ENCODE measurements around the gene FBXL4. TPM values are rescaled to one million over a fixed set of nuclear protein-coding genes. Genes with fewer than 3 reads are reported as not detected.

The FBXL4 gene
- total RNA-seq, 6 donors from 2014 or later: 6.3 to 25.9 (median 14.4) TPM

DNA sequence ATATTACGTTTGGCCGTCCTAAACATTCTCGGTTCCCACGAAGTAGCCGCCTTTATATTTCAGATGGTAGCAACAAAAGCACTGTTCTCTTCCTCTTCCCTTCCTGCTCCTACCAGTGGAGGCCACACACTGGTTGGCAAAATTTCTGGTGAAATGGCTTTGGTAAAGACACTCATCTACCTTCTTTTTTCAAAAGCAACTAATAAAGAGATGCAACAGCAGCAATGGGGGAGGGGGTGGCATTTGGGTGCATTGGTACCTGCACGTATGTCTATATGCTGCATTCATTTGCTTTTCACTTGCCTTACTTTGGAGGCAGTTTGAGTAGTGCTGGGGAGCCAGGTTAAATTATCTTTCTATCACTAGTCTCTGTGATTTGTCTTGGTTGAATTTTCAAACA lies 107.4 kb downstream of the FBXL4 start:
- TF ChIP-seq POLR2AphosphoS5 (IDR thresholded peaks at IDR 0.05): no peak
- TF ChIP-seq POLR2A (IDR thresholded peaks at IDR 0.05): no peak
- TF ChIP-seq, protein P1, sequence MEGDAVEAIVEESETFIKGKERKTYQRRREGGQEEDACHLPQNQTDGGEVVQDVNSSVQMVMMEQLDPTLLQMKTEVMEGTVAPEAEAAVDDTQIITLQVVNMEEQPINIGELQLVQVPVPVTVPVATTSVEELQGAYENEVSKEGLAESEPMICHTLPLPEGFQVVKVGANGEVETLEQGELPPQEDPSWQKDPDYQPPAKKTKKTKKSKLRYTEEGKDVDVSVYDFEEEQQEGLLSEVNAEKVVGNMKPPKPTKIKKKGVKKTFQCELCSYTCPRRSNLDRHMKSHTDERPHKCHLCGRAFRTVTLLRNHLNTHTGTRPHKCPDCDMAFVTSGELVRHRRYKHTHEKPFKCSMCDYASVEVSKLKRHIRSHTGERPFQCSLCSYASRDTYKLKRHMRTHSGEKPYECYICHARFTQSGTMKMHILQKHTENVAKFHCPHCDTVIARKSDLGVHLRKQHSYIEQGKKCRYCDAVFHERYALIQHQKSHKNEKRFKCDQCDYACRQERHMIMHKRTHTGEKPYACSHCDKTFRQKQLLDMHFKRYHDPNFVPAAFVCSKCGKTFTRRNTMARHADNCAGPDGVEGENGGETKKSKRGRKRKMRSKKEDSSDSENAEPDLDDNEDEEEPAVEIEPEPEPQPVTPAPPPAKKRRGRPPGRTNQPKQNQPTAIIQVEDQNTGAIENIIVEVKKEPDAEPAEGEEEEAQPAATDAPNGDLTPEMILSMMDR (IDR thresholded peaks at IDR 0.05): no peak
- no peak for TF ChIP-seq EP300 (IDR thresholded peaks at IDR 0.05)
- Histone ChIP-seq H3K4me3 (no peak overlapping the region), H3K27me3 (peaks cover 9 to 91% (median 45%) of the 10 kb centered on the region in 4 donors), H3K36me3 (no peaks in the 10 kb centered on the region), H3K27ac (no peak overlapping the region), H3K9me3 (no peaks in the 10 kb centered on the region), H3K4me1 (peaks cover 23 to 48% (median 28%) of the 10 kb centered on the region in 4 donors)
- DNase-seq (no peak), ATAC-seq (ENCODE audit: low FRiP score in 2 of 2) (no peak)
- 42 to 44% methylated on average over 6 of the region's 6 CpGs for WGBS, 2 donors

DNA sequence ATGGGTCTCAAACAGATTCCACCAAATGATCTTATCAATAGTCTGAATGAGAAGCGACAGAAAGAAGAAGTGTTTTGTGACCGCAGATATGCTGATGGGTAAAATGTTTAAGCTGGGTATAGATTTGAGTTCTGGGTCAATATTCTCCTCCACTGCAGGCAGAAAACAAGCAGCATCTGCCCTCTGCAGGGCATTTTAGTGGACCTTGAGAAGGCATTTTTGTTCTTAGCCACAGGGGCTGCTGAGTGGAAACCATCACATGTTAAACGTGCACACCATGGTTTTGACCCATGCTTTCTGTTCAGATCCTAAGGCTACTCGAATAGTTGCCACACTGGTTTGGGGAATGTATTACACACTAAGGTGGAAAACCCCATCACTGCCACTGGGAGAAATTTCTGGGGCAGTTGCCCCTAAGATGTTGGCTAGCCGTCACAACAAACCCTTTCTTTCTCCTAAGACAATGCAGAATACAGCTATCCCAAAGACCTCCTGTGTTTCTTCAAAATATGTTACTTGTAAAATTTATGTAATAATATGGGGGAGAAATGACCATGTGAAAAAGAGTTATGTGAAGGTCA lies 107.9 kb downstream of the FBXL4 start:
- peaks cover 22 to 48% (median 28%) of the 10 kb centered on the region in 4 donors for H3K4me1 ChIP-seq
- H3K36me3 ChIP-seq: no peaks in the 10 kb centered on the region
- WGBS, 2 donors: 18 to 31% methylated on average over 5 of the region's 5 CpGs
- TF ChIP-seq POLR2A (IDR thresholded peaks at IDR 0.05) (no peak), EP300 (IDR thresholded peaks at IDR 0.05) (no peak), POLR2AphosphoS5 (IDR thresholded peaks at IDR 0.05) (no peak)
- TF ChIP-seq, protein P1 (IDR thresholded peaks at IDR 0.05): no peak
- no peaks in the 10 kb centered on the region for H3K9me3 ChIP-seq
- peaks cover 9 to 89% (median 43%) of the 10 kb centered on the region in 4 donors for H3K27me3 ChIP-seq
- no peak overlapping the region for H3K27ac ChIP-seq
- ATAC-seq (ENCODE audit: low FRiP score in 2 of 2) (no peak), DNase-seq (no peak)
- H3K4me3 ChIP-seq: no peak overlapping the region

DNA sequence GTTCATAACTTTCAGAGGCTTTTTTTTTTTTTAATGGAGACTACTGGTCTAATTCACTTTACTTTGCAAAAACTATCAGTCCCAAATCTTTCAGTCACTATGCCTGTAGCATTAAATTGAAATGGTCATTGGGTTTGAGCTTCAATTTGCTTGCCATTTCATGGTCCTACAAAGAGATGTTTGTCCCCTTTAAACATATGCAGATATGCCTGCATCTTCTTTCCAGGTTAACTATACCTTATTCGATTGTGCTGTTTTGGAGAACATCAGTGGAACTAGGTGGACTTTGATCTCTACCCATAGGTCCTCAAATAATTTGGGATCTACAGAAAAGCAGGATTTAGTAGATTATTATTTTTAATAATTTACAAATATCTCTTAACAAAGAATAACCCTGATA lies 108.8 kb downstream of the FBXL4 start:
- Histone ChIP-seq H3K27ac (no peak overlapping the region), H3K36me3 (no peaks in the 10 kb centered on the region), H3K27me3 (peaks cover 9 to 85% (median 44%) of the 10 kb centered on the region in 4 donors), H3K4me1 (peaks cover 27 to 48% (median 29%) of the 10 kb centered on the region in 4 donors), H3K4me3 (no peak overlapping the region), H3K9me3 (no peaks in the 10 kb centered on the region)
- DNase-seq: no peak
- ATAC-seq (ENCODE audit: low FRiP score in 2 of 2): no peak
- WGBS, 2 donors: 13 to 23% methylated on average over 1 of the region's 1 CpG
- TF ChIP-seq POLR2A (IDR thresholded peaks at IDR 0.05): no peak
- TF ChIP-seq POLR2AphosphoS5 (IDR thresholded peaks at IDR 0.05): no peak
- TF ChIP-seq, protein P1 (IDR thresholded peaks at IDR 0.05): no peak

DNA sequence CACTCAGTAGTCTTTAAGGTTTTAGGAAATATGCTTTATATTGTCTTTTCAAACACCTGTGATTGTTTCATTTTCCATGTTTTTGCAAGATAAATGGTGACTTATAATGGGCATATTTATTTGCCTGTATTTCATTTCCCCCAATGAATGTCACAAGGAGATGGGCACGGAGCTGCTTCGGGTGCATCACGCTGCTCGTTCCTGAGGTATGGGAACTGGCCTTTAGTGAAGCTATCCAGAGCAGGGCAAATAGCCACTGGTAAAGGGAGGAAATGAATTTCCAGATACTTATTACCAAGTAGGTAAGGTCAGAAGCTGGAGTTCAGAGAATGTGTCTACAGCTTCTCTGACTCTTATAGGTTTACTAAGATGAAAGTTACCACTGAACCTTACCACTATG lies 109.7 kb downstream of the FBXL4 start:
- no peaks in the 10 kb centered on the region for H3K36me3 ChIP-seq
- peaks cover 29 to 48% (median 34%) of the 10 kb centered on the region in 4 donors for H3K4me1 ChIP-seq
- DNase-seq (no peak), ATAC-seq (ENCODE audit: low FRiP score in 2 of 2) (no peak)
- H3K9me3 ChIP-seq: no peaks in the 10 kb centered on the region
- H3K27ac ChIP-seq: no peak overlapping the region
- H3K4me3 ChIP-seq: no peak overlapping the region
- peaks cover 9 to 81% (median 39%) of the 10 kb centered on the region in 4 donors for H3K27me3 ChIP-seq
- 22 to 27% methylated on average over 4 of the region's 4 CpGs for WGBS, 2 donors
- TF ChIP-seq POLR2A (IDR thresholded peaks at IDR 0.05): no peak
- TF ChIP-seq EP300 (IDR thresholded peaks at IDR 0.05): no peak
- TF ChIP-seq, protein P1 (IDR thresholded peaks at IDR 0.05): no peak
- no peak for TF ChIP-seq POLR2AphosphoS5 (IDR thresholded peaks at IDR 0.05)
